Hepatocyte (in vitro differentiated cells): ENCODE data around the gene ZNF80.

ENCODE experiments used
- CTCF ChIP-seq: fragments of 200-600 bp; sonication (generic); IDR thresholded peaks from 2 replicates; pipeline ENCODE4 v1.5.1; 2016; ENCODE audit warnings: antibody characterized with exemption, mild to moderate bottlenecking; ENCODE audit not compliant: poor library complexity
- EZH2 ChIP-seq: fragments of 200-600 bp; sonication (generic); IDR thresholded peaks from 2 replicates; pipeline ENCODE4 v1.6.1; 2016; ENCODE audit warnings: antibody characterized with exemption, mild to moderate bottlenecking, borderline replicate concordance

GRCh38 chr3:114286266-114286665 is 48.9 kb upstream of the ZNF80 start:
- TF ChIP-seq CTCF (no peak), EZH2 (no peak)
